Thyroid gland (tissue), 4 donors: ENCODE measurements around the gene MTUS2. TPM values are rescaled to one million over a fixed set of nuclear protein-coding genes. Genes with fewer than 3 reads are reported as not detected.

Experiments
- DNase-seq, 2 donors: peaks; one replicate each; pipeline ENCODE4 v3.0.0-alpha.2; 2019
- H3K27ac ChIP-seq, 3 donors: fragments of 200-600 bp; sonication (generic); 1 replicate in 2 of 3; 2 replicates in 1 of 3; pipeline ENCODE4 v1.5.1; 2016 to 2019; ENCODE audit warnings: mild to moderate bottlenecking in 1 of 3, moderate library complexity in 1 of 3
- H3K27me3 ChIP-seq: fragments of 200-600 bp; sonication (generic); one replicate; pipeline ENCODE4 v1.5.1; 2019
- H3K36me3 ChIP-seq, 2 donors: fragments of 200-600 bp; sonication (generic); one replicate each; pipeline ENCODE4 v1.5.1; 2016 to 2019
- H3K4me1 ChIP-seq, 2 donors: fragments of 200-600 bp; sonication (generic); one replicate each; pipeline ENCODE4 v1.5.1; 2017 to 2019
- H3K4me3 ChIP-seq, 3 donors: fragments of 200-600 bp; sonication (generic); replicated peaks in 1 of 3; 1 replicate in 2 of 3; 2 replicates in 1 of 3; pipeline ENCODE4 v1.5.1; 2016; ENCODE audit warnings: mild to moderate bottlenecking in 1 of 3
- H3K9me3 ChIP-seq: fragments of 200-600 bp; sonication (generic); one replicate; pipeline ENCODE4 v1.5.1; 2017
- CTCF ChIP-seq, 6 experiments: fragments of 200-600 bp in 3 of 6; fragments of 450-650 bp in 3 of 6; sonication (generic) in 3 of 6; IDR thresholded peaks; one replicate each; pipeline ENCODE4 v1.5.1; 2016 to 2019; ENCODE audit warnings: antibody characterized with exemption in 6 of 6, mild to moderate bottlenecking in 2 of 6, inconsistent platforms in 1 of 6, moderate library complexity in 1 of 6
- POLR2A ChIP-seq, 2 donors: fragments of 450-650 bp; IDR thresholded peaks; one replicate each; pipeline ENCODE4 v1.6.1; 2017; ENCODE audit warnings: antibody characterized with exemption in 2 of 2, mild to moderate bottlenecking in 2 of 2, moderate library complexity in 1 of 2
- WGBS, 2 donors: methylation state at CpG; one replicate each; pipeline ENCODE4 v1.1.5; 2017; 5-methylcytosine and 5-hydroxymethylcytosine counted together
- intact Hi-C: fragments of 100-400 bp; cut with DNase I; formaldehyde crosslinking; loops from one replicate; pipeline ENCODE4 v1.15.1; 2023
- total RNA-seq, 4 donors: library from RNA; depleted of rRNA; stranded (reverse); fragments of >200 nt; gene quantifications; one replicate each; pipeline ENCODE4 v1.2.3, GENCODE V29; 2016

The MTUS2 gene
- total RNA-seq, 4 donors from 2014 or later, result 0.98 to 1.5 (median 1.1) TPM

GRCh38 chr13:29101905-29102304 lies 281.8 kb downstream of the MTUS2 start:
- no peak overlapping the region for H3K4me3 ChIP-seq
- no peak for DNase-seq
- TF ChIP-seq CTCF (IDR thresholded peaks at IDR 0.05) (no peak), POLR2A (IDR thresholded peaks at IDR 0.05) (no peak)
- intact Hi-C loops, result no loop called here
- WGBS, 2 donors, result 75 to 90% methylated on average over 3 of the region's 3 CpGs
- no peaks in the 10 kb centered on the region for H3K27me3 ChIP-seq
- H3K9me3 ChIP-seq, result no peaks in the 10 kb centered on the region
- no peaks in the 10 kb centered on the region for H3K36me3 ChIP-seq
- no peaks in the 10 kb centered on the region for H3K4me1 ChIP-seq
- H3K27ac ChIP-seq, result no peak overlapping the region

GRCh38 chr13:29103065-29103800 lies 283.1 kb downstream of the MTUS2 start:
- Histone ChIP-seq H3K27me3 (no peaks in the 10 kb centered on the region), H3K27ac (no peak overlapping the region), H3K36me3 (no peaks in the 10 kb centered on the region), H3K4me3 (no peak overlapping the region), H3K4me1 (no peaks in the 10 kb centered on the region), H3K9me3 (no peaks in the 10 kb centered on the region)
- TF ChIP-seq POLR2A (IDR thresholded peaks at IDR 0.05), result no peak
- no peak for TF ChIP-seq CTCF (IDR thresholded peaks at IDR 0.05)
- no peak for DNase-seq
- 82 to 83% methylated on average over 11 of the region's 11 CpGs for WGBS, 2 donors
- intact Hi-C loops, result no loop called here

- Histone ChIP-seq H3K27me3 (no peaks in the 10 kb centered on the region), H3K4me3 (no peak overlapping the region), H3K27ac (no peak overlapping the region), H3K9me3 (no peaks in the 10 kb centered on the region), H3K36me3 (no peaks in the 10 kb centered on the region), H3K4me1 (no peaks in the 10 kb centered on the region)
- DNase-seq, result no peak
- 66% methylated on average over 8 of the region's 8 CpGs for WGBS, 2 donors
- intact Hi-C loops, result no loop called here
- TF ChIP-seq CTCF (IDR thresholded peaks at IDR 0.05), result no peak
- no peak for TF ChIP-seq POLR2A (IDR thresholded peaks at IDR 0.05)
Measured at GRCh38 chr13:29104461-29104860, 284.3 kb downstream of the MTUS2 start.

GRCh38 chr13:29105779-29106178 lies 285.6 kb downstream of the MTUS2 start:
- Histone ChIP-seq H3K9me3 (no peaks in the 10 kb centered on the region), H3K4me1 (no peaks in the 10 kb centered on the region), H3K36me3 (no peaks in the 10 kb centered on the region), H3K4me3 (no peak overlapping the region), H3K27me3 (no peaks in the 10 kb centered on the region), H3K27ac (no peak overlapping the region)
- DNase-seq, result peak in 1 of 2 donors; percentile 19
- TF ChIP-seq CTCF (IDR thresholded peaks at IDR 0.05) (peak in 3 of 6 experiments; percentile 13 to 29 (median 15)), POLR2A (IDR thresholded peaks at IDR 0.05) (no peak)
- WGBS, 2 donors, result 71 to 72% methylated on average over 4 of the region's 4 CpGs
- intact Hi-C loops, result no loop called here

- no peak for DNase-seq
- H3K27ac ChIP-seq, result no peak overlapping the region
- no peaks in the 10 kb centered on the region for H3K4me1 ChIP-seq
- no peaks in the 10 kb centered on the region for H3K9me3 ChIP-seq
- H3K36me3 ChIP-seq, result no peaks in the 10 kb centered on the region
- H3K4me3 ChIP-seq, result no peak overlapping the region
- H3K27me3 ChIP-seq, result no peaks in the 10 kb centered on the region
- intact Hi-C loops, result no loop called here
- TF ChIP-seq POLR2A (IDR thresholded peaks at IDR 0.05), result no peak
- TF ChIP-seq CTCF (IDR thresholded peaks at IDR 0.05), result no peak
- 61 to 76% methylated on average over 1 of the region's 1 CpG for WGBS, 2 donors
Measured at GRCh38 chr13:29106651-29107050, 286.5 kb downstream of the MTUS2 start.
